H7 (cell line): Measurements from ENCODE around the gene NXPH1. TPM values are rescaled to one million over a fixed set of nuclear protein-coding genes. Genes with fewer than 3 reads are reported as not detected.

ENCODE experiments used
- DNase-seq: peaks from one replicate; pipeline ENCODE4 v3.0.0; 2012
- H3K27me3 ChIP-seq: 2 replicates; pipeline ENCODE4 v1.6.0; 2011; ENCODE audit warnings: mild to moderate bottlenecking, low read length; ENCODE audit not compliant: control insufficient read depth, insufficient read depth
- H3K36me3 ChIP-seq: replicated peaks from 2 replicates; pipeline ENCODE4 v1.5.1; 2011; ENCODE audit warnings: low read length; ENCODE audit not compliant: control insufficient read depth, insufficient read depth
- H3K4me3 ChIP-seq: 2 replicates; pipeline ENCODE4 v1.5.1; 2011; ENCODE audit warnings: low read depth, mild to moderate bottlenecking, control low read depth, low read length, moderate library complexity; ENCODE audit not compliant: insufficient read depth
- total RNA-seq: library from RNA; depleted of rRNA; stranded (reverse); fragments of >200 nt; shearing (Covaris generic); gene quantifications from 2 replicates; pipeline ENCODE4 v1.2.3, GENCODE V29; 2014

The NXPH1 gene
- total RNA-seq, 1 experiment from 2014 or later = 0.10 TPM

- Histone ChIP-seq H3K4me3 (no peak overlapping the region), H3K36me3 (no peaks in the 10 kb centered on the region), H3K27me3 (no peaks in the 10 kb centered on the region; the same call in 1 of the 2 replicates)
- DNase-seq = no peak
Observed at GRCh38 chr7:8423057-8423456, 10.4 kb upstream of the NXPH1 start.

- no peak for DNase-seq
Observed at GRCh38 chr7:8425223-8425622, 8.2 kb upstream of the NXPH1 start.

GRCh38 chr7:8430643-8431042 is 2.8 kb upstream of the NXPH1 start:
- Histone ChIP-seq H3K4me3 (no peak overlapping the region), H3K36me3 (no peaks in the 10 kb centered on the region), H3K27me3 (peaks cover 51% of the 10 kb centered on the region)
- no peak for DNase-seq

More at GRCh38 chr7:8425223-8425622, 8.2 kb upstream of the NXPH1 start:
- Histone ChIP-seq H3K27me3 (peaks cover 2% of the 10 kb centered on the region; the same call in 1 of the 2 replicates), H3K4me3 (no peak overlapping the region), H3K36me3 (no peaks in the 10 kb centered on the region)

- Histone ChIP-seq H3K4me3 (peak overlapping the region; percentile 30), H3K36me3 (no peaks in the 10 kb centered on the region), H3K27me3 (peaks cover 88% of the 10 kb centered on the region)
Observed at GRCh38 chr7:8434290-8435002, 1.0 kb downstream of the NXPH1 start.

GRCh38 chr7:8435095-8435494 is 1.7 kb downstream of the NXPH1 start:
- Histone ChIP-seq H3K36me3 (no peaks in the 10 kb centered on the region), H3K27me3 (peaks cover 93% of the 10 kb centered on the region), H3K4me3 (peak overlapping the region; percentile 30)
- DNase-seq = peak; percentile 75

More at GRCh38 chr7:8434290-8435002, 1.0 kb downstream of the NXPH1 start:
- DNase-seq = peak; percentile 83

GRCh38 chr7:8435590-8436545 is 2.5 kb downstream of the NXPH1 start:
- Histone ChIP-seq H3K27me3 (peaks cover 97% of the 10 kb centered on the region), H3K36me3 (no peaks in the 10 kb centered on the region), H3K4me3 (peak overlapping the region; percentile 30; the same call in 1 of the 2 replicates)
- peak; percentile 30 for DNase-seq

DNA sequence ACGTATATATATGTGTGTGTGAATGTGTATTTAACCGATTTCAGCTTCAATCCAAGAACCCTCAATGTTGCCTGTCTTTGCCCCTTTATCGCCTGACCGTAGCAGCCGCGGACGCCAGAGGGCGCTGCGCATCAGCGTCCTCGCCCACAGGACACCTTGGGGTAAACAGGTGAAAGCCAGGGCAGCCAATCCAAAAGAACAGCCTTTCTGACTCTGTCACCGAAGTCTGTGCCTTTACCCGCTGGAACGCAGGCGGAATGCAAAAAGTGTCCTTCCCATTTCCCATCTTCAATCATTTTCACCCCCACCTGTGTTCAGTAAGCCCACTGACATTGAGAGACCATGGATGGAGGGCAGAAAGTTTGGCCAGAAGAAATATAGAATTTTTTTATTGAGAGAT is 3.6 kb downstream of the NXPH1 start:
- H3K36me3 ChIP-seq = no peaks in the 10 kb centered on the region
- H3K4me3 ChIP-seq = peak overlapping the region; percentile 10; the same call in 1 of the 2 replicates
- H3K27me3 ChIP-seq = peaks cover 98% of the 10 kb centered on the region
- peak; percentile 90 for DNase-seq

- H3K27me3 ChIP-seq = peaks cover 95% of the 10 kb centered on the region
- no peak for DNase-seq
Observed at GRCh38 chr7:8437606-8438005, 4.2 kb downstream of the NXPH1 start.

GRCh38 chr7:8440670-8441069 is 7.3 kb downstream of the NXPH1 start:
- H3K4me3 ChIP-seq = no peak overlapping the region
- H3K36me3 ChIP-seq = no peaks in the 10 kb centered on the region
- peak; percentile 33 for DNase-seq
- H3K27me3 ChIP-seq = peaks cover 88% of the 10 kb centered on the region

More at GRCh38 chr7:8437606-8438005, 4.2 kb downstream of the NXPH1 start:
- Histone ChIP-seq H3K4me3 (no peak overlapping the region), H3K36me3 (no peaks in the 10 kb centered on the region)

GRCh38 chr7:8441106-8441965 is 7.9 kb downstream of the NXPH1 start:
- peaks cover 81% of the 10 kb centered on the region for H3K27me3 ChIP-seq
- DNase-seq = peak; percentile 33
- peak overlapping the region; percentile 55 for H3K4me3 ChIP-seq
- no peaks in the 10 kb centered on the region for H3K36me3 ChIP-seq

- peak; percentile 73 for DNase-seq
- no peaks in the 10 kb centered on the region for H3K36me3 ChIP-seq
- H3K4me3 ChIP-seq = peak overlapping the region; percentile 55
- peaks cover 74% of the 10 kb centered on the region for H3K27me3 ChIP-seq
Observed at GRCh38 chr7:8442051-8442813, 8.8 kb downstream of the NXPH1 start.

GRCh38 chr7:8442814-8443304 is 9.4 kb downstream of the NXPH1 start:
- peaks cover 68% of the 10 kb centered on the region for H3K27me3 ChIP-seq
- peak overlapping the region; percentile 55 for H3K4me3 ChIP-seq
- H3K36me3 ChIP-seq = no peaks in the 10 kb centered on the region
- DNase-seq = peak; percentile 93
